Ovary (tissue), 9 donors: ENCODE data around the gene NUDT7. TPM values are rescaled to one million over a fixed set of nuclear protein-coding genes. Genes with fewer than 3 reads are reported as not detected.

Source experiments
- DNase-seq, 5 donors: peaks; one replicate each; pipeline ENCODE4 v3.0.0-alpha.2; 2019 to 2020
- H3K27ac ChIP-seq, 2 donors: fragments of 200-600 bp; one replicate each; pipeline versions ENCODE4 v1.5.1 to v1.8.0; 2019 to 2022
- H3K27me3 ChIP-seq: fragments of 200-600 bp; one replicate; pipeline ENCODE4 v1.8.0; 2022
- H3K36me3 ChIP-seq: fragments of 200-600 bp; sonication (generic); one replicate; pipeline ENCODE4 v1.5.1; 2019
- H3K4me1 ChIP-seq: one replicate; pipeline ENCODE4 v1.8.1; 2013; ENCODE audit warnings: mild to moderate bottlenecking, moderate library complexity; ENCODE audit not compliant: insufficient read depth
- H3K4me3 ChIP-seq: fragments of 200-600 bp; sonication (generic); one replicate; pipeline ENCODE4 v1.5.1; 2017
- H3K9me3 ChIP-seq, 2 donors: fragments of 200-600 bp in 1 of 2; sonication (generic) in 1 of 2; one replicate each; pipeline versions ENCODE4 v1.5.1 to v1.8.1; 2013 to 2019; ENCODE audit warnings: mild to moderate bottlenecking in 1 of 2, moderate library complexity in 1 of 2
- CTCF ChIP-seq, 3 donors: fragments of 450-650 bp in 2 of 3; fragments of 200-600 bp in 1 of 3; IDR thresholded peaks; one replicate each; pipeline versions ENCODE4 v1.5.1 to v1.8.0; 2016 to 2022; ENCODE audit warnings: antibody characterized with exemption in 3 of 3, mild to moderate bottlenecking in 1 of 3
- EP300 ChIP-seq: sonication (generic); formaldehyde crosslinking; IDR thresholded peaks from one replicate; pipeline ENCODE4 v1.6.1; 2017; ENCODE audit warnings: antibody characterized with exemption
- POLR2A ChIP-seq: fragments of 450-650 bp; IDR thresholded peaks from one replicate; pipeline ENCODE4 v1.6.1; 2017; ENCODE audit warnings: antibody characterized with exemption, mild to moderate bottlenecking, moderate library complexity
- WGBS, 3 donors: extraction: QIAGEN DNeasy Blood & Tissue Kit in 1 of 3; methylation state at CpG; one replicate each; pipeline versions ENCODE4 v1.1.5 to v1.1.7; 2013 to 2017; 5-methylcytosine and 5-hydroxymethylcytosine counted together
- intact Hi-C, 4 donors: fragments of 100-400 bp; cut with DNase I; formaldehyde crosslinking; loops; one replicate each; pipeline versions ENCODE4 v1.11.0 to v1.15.1; 2022 to 2023
- polyA plus RNA-seq, 2 donors: library from polyadenylated mRNA; stranded (reverse); fragments of 200-250 nt in 1 of 2; fragments of 350-450 nt in 1 of 2; fragmentation: Illumina TruSeq in 1 of 2; extraction: RNeasy Lipid Tissue Mini Kit (QIAGEN cat#74804) in 1 of 2; gene quantifications; one replicate each; pipeline ENCODE4 v1.2.3, GENCODE V29; 2013 to 2014
- total RNA-seq, 7 donors: library from RNA; depleted of rRNA in 2 of 7; stranded (reverse); fragments of >200 nt in 2 of 7; fragmentation: NEBNext Ultra II Directional in 3 of 7; extraction: Animal tissue kit (Norgen Biotek cat#: 25700) in 3 of 7; gene quantifications; one replicate each; pipeline versions ENCODE4 v1.1.0 to v1.2.4, GENCODE V29; 2016 to 2023
- donor health status: DM: no; HTN: no; CAD: no; lungs with moderate emphysema.
- donor health status: DM: no; HTN: no; CAD: no.
- donor health status: Bipolar disorder and iron deficiency.
- donor health status: DM: yes; HTN: yes; CAD: no.
- donor health status: DM: no; HTN: no; CAD: no.
- donor health status: DM: yes; HTN: yes; CAD: no.

The NUDT7 gene
- total and polyA plus RNA-seq, 9 donors: 4.9 to 12.3 (median 5.8) TPM

- no peaks in the 10 kb centered on the region for H3K4me1 ChIP-seq
- H3K27me3 ChIP-seq: no peaks in the 10 kb centered on the region
- no peaks in the 10 kb centered on the region for H3K36me3 ChIP-seq
- intact Hi-C loops: no loop called here
- no peak for DNase-seq
- H3K27ac ChIP-seq: no peak overlapping the region
- H3K9me3 ChIP-seq: no peaks in the 10 kb centered on the region
- no peak overlapping the region for H3K4me3 ChIP-seq
- no peak for TF ChIP-seq EP300
- TF ChIP-seq CTCF (IDR thresholded peaks at IDR 0.05): no peak
- no peak for TF ChIP-seq POLR2A
- WGBS, 3 donors: 63 to 75% (median 69%) methylated on average over 7 of the region's 7 CpGs
Measured at GRCh38 chr16:77690416-77690815, 31.9 kb upstream of the NUDT7 start.

DNA sequence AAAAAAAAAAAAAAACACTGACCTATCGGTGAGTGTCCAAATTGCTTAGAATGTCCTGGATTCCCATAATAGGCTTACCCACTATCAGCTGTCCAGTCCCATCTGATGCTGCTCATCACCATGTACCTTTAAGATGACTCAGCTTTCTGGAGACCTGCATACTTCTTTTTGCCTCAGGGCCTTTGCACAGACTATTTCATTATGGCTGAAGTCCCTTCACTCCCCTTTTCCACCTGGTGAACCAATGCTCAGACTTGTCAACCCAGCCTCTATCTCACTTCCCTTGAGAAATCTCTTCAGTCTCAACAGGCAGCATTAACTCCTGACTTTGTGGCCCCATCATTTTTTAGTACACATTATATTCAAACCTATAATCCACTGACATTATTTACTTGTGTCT lies 29.7 kb upstream of the NUDT7 start:
- no peak for DNase-seq
- no peaks in the 10 kb centered on the region for H3K27me3 ChIP-seq
- TF ChIP-seq POLR2A: no peak
- no peak for TF ChIP-seq EP300
- TF ChIP-seq CTCF (IDR thresholded peaks at IDR 0.05): no peak
- 95 to 100% (median 100%) methylated on average over 1 of the region's 1 CpG for WGBS, 3 donors
- H3K27ac ChIP-seq: no peak overlapping the region
- H3K4me1 ChIP-seq: no peaks in the 10 kb centered on the region
- intact Hi-C loops: no loop called here
- no peaks in the 10 kb centered on the region for H3K9me3 ChIP-seq
- no peaks in the 10 kb centered on the region for H3K36me3 ChIP-seq
- H3K4me3 ChIP-seq: no peak overlapping the region

- Histone ChIP-seq H3K27me3 (no peaks in the 10 kb centered on the region), H3K36me3 (no peaks in the 10 kb centered on the region), H3K4me1 (no peaks in the 10 kb centered on the region), H3K27ac (no peak overlapping the region), H3K4me3 (no peak overlapping the region), H3K9me3 (no peaks in the 10 kb centered on the region)
- intact Hi-C loops: no loop called here
- TF ChIP-seq EP300 (no peak), CTCF (IDR thresholded peaks at IDR 0.05) (no peak), POLR2A (no peak)
- no peak for DNase-seq
Measured at GRCh38 chr16:77696149-77696548, 26.2 kb upstream of the NUDT7 start.

GRCh38 chr16:77700846-77701245 lies 21.5 kb upstream of the NUDT7 start:
- no peak for TF ChIP-seq POLR2A
- no peak for TF ChIP-seq CTCF (IDR thresholded peaks at IDR 0.05)
- TF ChIP-seq EP300: no peak
- no peak for DNase-seq
- no peak overlapping the region for H3K27ac ChIP-seq
- no peaks in the 10 kb centered on the region for H3K27me3 ChIP-seq
- no peaks in the 10 kb centered on the region for H3K36me3 ChIP-seq
- H3K4me3 ChIP-seq: no peak overlapping the region
- no peaks in the 10 kb centered on the region for H3K9me3 ChIP-seq
- H3K4me1 ChIP-seq: no peaks in the 10 kb centered on the region
- 93 to 97% (median 96%) methylated on average over 1 of the region's 1 CpG for WGBS, 3 donors
- intact Hi-C loops: loop anchor here in 1 of 4 donors (5.0 kb wide), 1 partner anchor 146 kb away; no protein-coding TSS in a partner anchor

- no peaks in the 10 kb centered on the region for H3K9me3 ChIP-seq
- no peaks in the 10 kb centered on the region for H3K36me3 ChIP-seq
- WGBS, 3 donors: 58 to 74% (median 66%) methylated on average over 4 of the region's 4 CpGs
- TF ChIP-seq POLR2A: no peak
- no peak for TF ChIP-seq EP300
- no peak for TF ChIP-seq CTCF (IDR thresholded peaks at IDR 0.05)
- no peak for DNase-seq
- H3K27me3 ChIP-seq: no peaks in the 10 kb centered on the region
- intact Hi-C loops: no loop called here
- H3K4me3 ChIP-seq: no peak overlapping the region
- no peaks in the 10 kb centered on the region for H3K4me1 ChIP-seq
- H3K27ac ChIP-seq: no peak overlapping the region
Measured at GRCh38 chr16:77705351-77705750, 17.0 kb upstream of the NUDT7 start.
